Hepatocyte (in vitro differentiated cells): ENCODE data around the gene SNAPC2. TPM values are rescaled to one million over a fixed set of nuclear protein-coding genes. Genes with fewer than 3 reads are reported as not detected.

Experiments used
- DNase-seq: peaks from one replicate; pipeline ENCODE4 v3.0.0-alpha.2; 2016; ENCODE audit warnings: low spot score
- H2AFZ ChIP-seq: fragments of 200-600 bp; sonication (generic); 2 replicates; pipeline ENCODE4 v1.6.0; 2016; ENCODE audit warnings: antibody characterized with exemption, mild to moderate bottlenecking
- H3K27ac ChIP-seq: fragments of 200-600 bp; sonication (generic); 2 replicates; pipeline ENCODE4 v1.5.1; 2016; ENCODE audit warnings: mild to moderate bottlenecking
- H3K27me3 ChIP-seq: fragments of 200-600 bp; sonication (generic); 2 replicates; pipeline ENCODE4 v1.6.1; 2016
- H3K36me3 ChIP-seq: fragments of 200-600 bp; sonication (generic); replicated peaks from 2 replicates; pipeline ENCODE4 v1.5.1; 2016; ENCODE audit warnings: low read depth; ENCODE audit not compliant: insufficient read depth
- H3K4me1 ChIP-seq: fragments of 200-600 bp; sonication (generic); 2 replicates; pipeline ENCODE4 v1.5.1; 2016; ENCODE audit warnings: mild to moderate bottlenecking, moderate library complexity; ENCODE audit not compliant: insufficient read depth
- H3K4me2 ChIP-seq: fragments of 200-600 bp; sonication (generic); 2 replicates; pipeline ENCODE4 v1.6.0; 2016
- H3K4me3 ChIP-seq: fragments of 200-600 bp; sonication (generic); 2 replicates; pipeline ENCODE4 v1.5.1; 2016; ENCODE audit warnings: mild to moderate bottlenecking
- H3K79me2 ChIP-seq: fragments of 200-600 bp; sonication (generic); 2 replicates; pipeline ENCODE4 v1.6.0; 2017; ENCODE audit warnings: mild to moderate bottlenecking
- H3K9me2 ChIP-seq: fragments of 200-600 bp; sonication (generic); replicated peaks from 2 replicates; pipeline ENCODE4 v1.6.0; 2017; ENCODE audit warnings: mild to moderate bottlenecking; ENCODE audit not compliant: insufficient read depth
- H3K9me3 ChIP-seq: fragments of 200-600 bp; sonication (generic); 2 replicates; pipeline ENCODE4 v1.5.1; 2016; ENCODE audit warnings: low read depth, mild to moderate bottlenecking
- H4K20me1 ChIP-seq: fragments of 200-600 bp; sonication (generic); 2 replicates; pipeline ENCODE4 v1.6.0; 2016; ENCODE audit warnings: mild to moderate bottlenecking; ENCODE audit not compliant: insufficient read depth, poor library complexity, severe bottlenecking
- EZH2 ChIP-seq: fragments of 200-600 bp; sonication (generic); IDR thresholded peaks from 2 replicates; pipeline ENCODE4 v1.6.1; 2016; ENCODE audit warnings: antibody characterized with exemption, mild to moderate bottlenecking, borderline replicate concordance
- EZH2phosphoT487 ChIP-seq: fragments of 200-600 bp; sonication (generic); IDR thresholded peaks from one replicate; pipeline ENCODE4 v1.6.1; 2018; ENCODE audit warnings: antibody characterized with exemption, mild to moderate bottlenecking, low read depth, moderate library complexity; ENCODE audit not compliant: unreplicated experiment, severe bottlenecking
- whole genome bisulfite sequencing: methylation state at CpG from one replicate; pipeline ENCODE4 v1.1.6; 2016; ENCODE audit warnings: low lambda C conversion rate; ENCODE audit errors: missing lambda C conversion rate; 5-methylcytosine and 5-hydroxymethylcytosine counted together
- polyA plus RNA-seq: library from polyadenylated mRNA; unstranded; fragments of >200 nt; fragmentation: Nextera tagmentation; extraction: Ambion mirVana; gene quantifications from 2 replicates; pipeline ENCODE4 v1.2.1, GENCODE V29; 2016
- total RNA-seq: library from RNA; depleted of rRNA; stranded (reverse); fragments of >200 nt; gene quantifications from 2 replicates; pipeline ENCODE4 v1.2.3, GENCODE V29; 2014
- TF ChIP-seq, protein P1 (sequence below): fragments of 200-600 bp; sonication (generic); IDR thresholded peaks from 2 replicates; pipeline ENCODE4 v1.5.1; 2016; ENCODE audit warnings: antibody characterized with exemption, mild to moderate bottlenecking; ENCODE audit not compliant: poor library complexity

Gene SNAPC2
- total and polyA plus RNA-seq, 2 experiments from 2014 or later: 11.8 to 17.5 TPM

DNA sequence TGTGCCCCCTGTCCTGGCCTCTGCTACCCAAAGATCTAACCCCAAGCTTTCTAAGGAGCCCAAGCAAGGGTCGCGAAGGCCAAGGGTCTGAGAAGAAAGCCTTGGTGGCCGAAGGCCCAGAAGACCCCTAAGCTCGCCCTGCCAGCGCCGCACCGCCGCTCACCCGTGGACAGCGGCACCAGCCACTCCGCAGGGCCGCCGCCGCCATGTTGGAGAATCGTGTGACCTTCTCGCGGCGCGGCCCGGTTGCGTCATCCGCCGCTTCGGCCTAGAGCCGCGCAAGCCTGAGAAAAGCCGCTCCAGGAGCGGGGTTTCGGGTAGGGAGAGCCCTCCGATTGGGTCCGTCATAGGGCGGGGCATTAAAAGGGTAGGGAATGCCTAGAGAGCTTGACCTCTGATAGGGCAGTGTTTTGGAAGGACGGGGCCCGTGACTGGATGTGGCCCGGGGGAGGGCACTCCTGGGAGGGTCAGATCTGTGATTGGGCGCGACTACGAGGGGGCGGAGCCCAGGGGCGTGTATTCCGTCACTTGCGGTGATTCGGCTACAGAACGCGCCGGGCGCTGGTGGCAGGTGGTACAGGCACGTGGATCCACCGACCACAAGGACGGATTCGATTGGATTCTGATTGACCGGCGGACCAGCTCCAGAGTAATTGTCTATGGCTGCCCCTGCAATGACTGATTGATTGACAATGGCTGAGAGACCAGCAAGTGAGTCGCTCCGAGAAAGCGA lies 23.5 kb downstream of the SNAPC2 start, which contains the start of gene TIMM44:
Gene TIMM44, minus strand, starts transcription at position 223 of the 733 bp plus-strand sequence. Its CDS starts 15 bp downstream, at position 208.
- peaks cover 8% of the 10 kb centered on the region for H3K4me1 ChIP-seq
- peak; percentile 99 for DNase-seq
- peaks cover 37% of the 10 kb centered on the region for H3K79me2 ChIP-seq
- no peaks in the 10 kb centered on the region for H4K20me1 ChIP-seq
- H3K9me3 ChIP-seq: no peaks in the 10 kb centered on the region
- TF ChIP-seq EZH2 (no peak), EZH2phosphoT487 (no peak)
- TF ChIP-seq, protein P1, sequence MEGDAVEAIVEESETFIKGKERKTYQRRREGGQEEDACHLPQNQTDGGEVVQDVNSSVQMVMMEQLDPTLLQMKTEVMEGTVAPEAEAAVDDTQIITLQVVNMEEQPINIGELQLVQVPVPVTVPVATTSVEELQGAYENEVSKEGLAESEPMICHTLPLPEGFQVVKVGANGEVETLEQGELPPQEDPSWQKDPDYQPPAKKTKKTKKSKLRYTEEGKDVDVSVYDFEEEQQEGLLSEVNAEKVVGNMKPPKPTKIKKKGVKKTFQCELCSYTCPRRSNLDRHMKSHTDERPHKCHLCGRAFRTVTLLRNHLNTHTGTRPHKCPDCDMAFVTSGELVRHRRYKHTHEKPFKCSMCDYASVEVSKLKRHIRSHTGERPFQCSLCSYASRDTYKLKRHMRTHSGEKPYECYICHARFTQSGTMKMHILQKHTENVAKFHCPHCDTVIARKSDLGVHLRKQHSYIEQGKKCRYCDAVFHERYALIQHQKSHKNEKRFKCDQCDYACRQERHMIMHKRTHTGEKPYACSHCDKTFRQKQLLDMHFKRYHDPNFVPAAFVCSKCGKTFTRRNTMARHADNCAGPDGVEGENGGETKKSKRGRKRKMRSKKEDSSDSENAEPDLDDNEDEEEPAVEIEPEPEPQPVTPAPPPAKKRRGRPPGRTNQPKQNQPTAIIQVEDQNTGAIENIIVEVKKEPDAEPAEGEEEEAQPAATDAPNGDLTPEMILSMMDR: no peak
- no peaks in the 10 kb centered on the region for H3K27me3 ChIP-seq
- peak within 1 kb of the TSS; percentile 93 for H3K27ac ChIP-seq
- H3K4me3 ChIP-seq: peak within 1 kb of the TSS; percentile 45
- H3K36me3 ChIP-seq: no peaks in the 10 kb centered on the region
- peak within 1 kb of the TSS; percentile 60 for H2AFZ ChIP-seq
- peak within 1 kb of the TSS; percentile 90 for H3K4me2 ChIP-seq
- no peaks in the 10 kb centered on the region for H3K9me2 ChIP-seq
- under 1% methylated on average over 56 of the region's 56 CpGs for WGBS

DNA sequence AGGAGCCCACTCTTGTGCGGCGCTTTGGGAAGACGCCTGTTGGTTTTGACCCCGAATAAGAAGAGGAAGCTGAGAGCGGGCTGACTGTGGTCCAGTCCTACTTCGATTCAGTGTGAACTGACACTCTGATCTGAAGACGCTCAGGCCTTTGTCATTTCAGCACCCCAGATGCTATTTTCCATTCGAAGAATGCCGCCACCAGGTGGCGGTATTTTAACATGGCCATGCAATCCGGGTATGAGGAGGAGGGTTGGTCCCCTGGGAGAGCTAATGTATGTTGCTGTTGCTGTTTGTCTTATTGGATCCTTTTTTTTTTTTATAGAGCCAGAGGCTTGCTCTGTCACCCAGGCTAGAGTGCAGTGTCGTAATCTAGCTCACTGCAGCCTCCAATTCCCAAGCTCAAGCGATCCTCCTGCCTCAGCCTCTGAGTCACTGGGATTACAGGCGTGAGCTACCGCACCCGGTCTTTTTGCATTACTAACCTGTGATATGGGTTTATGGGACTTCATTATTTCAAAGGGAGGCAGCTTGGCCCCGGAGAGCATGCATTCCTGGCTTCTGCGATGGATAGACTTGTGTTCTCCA lies 24.1 kb downstream of the SNAPC2 start:
- Histone ChIP-seq H3K9me2 (no peaks in the 10 kb centered on the region), H3K4me1 (peaks cover 8% of the 10 kb centered on the region), H3K4me3 (peak overlapping the region; percentile 22), H3K4me2 (peak overlapping the region; percentile 86), H3K27me3 (no peaks in the 10 kb centered on the region), H3K9me3 (no peaks in the 10 kb centered on the region), H3K27ac (peak overlapping the region; percentile 82), H3K36me3 (no peaks in the 10 kb centered on the region), H3K79me2 (peaks cover 31% of the 10 kb centered on the region), H2AFZ (peak overlapping the region; percentile 53), H4K20me1 (no peaks in the 10 kb centered on the region)
- peak; percentile 95 for DNase-seq
- no peak for TF ChIP-seq EZH2phosphoT487
- TF ChIP-seq EZH2: no peak
- TF ChIP-seq, protein P1: peak; percentile 88
- 30% methylated on average over 18 of the region's 18 CpGs for WGBS

DNA sequence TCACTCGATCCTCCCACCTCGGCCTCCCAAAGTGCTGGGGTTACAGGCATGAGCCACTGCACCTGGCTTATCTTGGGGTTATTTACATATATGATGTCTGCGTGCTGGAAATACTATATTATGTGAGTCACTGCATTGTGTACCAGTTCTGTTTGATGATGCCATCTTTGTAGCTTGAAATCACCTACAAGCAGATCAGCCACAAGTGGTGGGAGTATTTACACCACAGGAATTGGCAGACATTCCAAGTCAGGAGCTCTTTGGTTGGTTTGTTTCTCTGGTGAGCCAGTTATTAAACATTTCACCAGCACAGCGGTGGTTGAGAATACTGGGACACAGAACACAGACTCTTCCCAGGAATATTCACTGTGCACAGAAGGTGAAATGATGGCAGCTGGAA lies 27.8 kb downstream of the SNAPC2 start:
- Histone ChIP-seq H3K27me3 (no peaks in the 10 kb centered on the region), H2AFZ (no peak overlapping the region), H3K27ac (no peak overlapping the region), H3K4me1 (no peaks in the 10 kb centered on the region), H4K20me1 (no peaks in the 10 kb centered on the region), H3K4me2 (no peak overlapping the region), H3K79me2 (peaks cover 1% of the 10 kb centered on the region), H3K36me3 (no peaks in the 10 kb centered on the region), H3K9me3 (no peaks in the 10 kb centered on the region), H3K9me2 (no peaks in the 10 kb centered on the region), H3K4me3 (no peak overlapping the region)
- TF ChIP-seq, protein P1: no peak
- no peak for TF ChIP-seq EZH2phosphoT487
- DNase-seq: no peak
- WGBS: 97% methylated on average over 4 of the region's 4 CpGs
